A673 (cell line): ENCODE measurements around the gene TMED1. TPM values are rescaled to one million over a fixed set of nuclear protein-coding genes. Genes with fewer than 3 reads are reported as not detected.

ENCODE experiments used
- BruUV-seq: library from RNA; stranded (reverse); fragments of 400-500 nt; replicated peaks from 2 replicates; lab custom pipeline; 2021; lab: Mats Ljungman, UMichigan
- CTCF ChIA-PET: fragments of 300-600 bp; sonication (Branson Sonifier 250); formaldehyde crosslinking; loops from one replicate; lab custom pipeline; 2022; ENCODE audit warnings: antibody characterized with exemption; lab: Charles Lee
- POLR2A ChIA-PET: fragments of 300-600 bp; sonication (Branson Sonifier 250); formaldehyde crosslinking; loops from one replicate; lab custom pipeline; 2022; ENCODE audit warnings: antibody characterized with exemption; ENCODE audit not compliant: low non-redundant PET; lab: Charles Lee
- DNase-seq: peaks from one replicate; pipeline ENCODE4 v3.0.0-alpha.2; 2015; ENCODE audit warnings: low spot score
- H3K27ac ChIP-seq: fragments of 200-600 bp; sonication (generic); 2 replicates; pipeline ENCODE4 v1.5.1; 2016; ENCODE audit warnings: mixed run types, low read depth, mild to moderate bottlenecking, mixed read lengths, antibody characterized with exemption, low read length; ENCODE audit not compliant: poor library complexity, severe bottlenecking
- H3K27me3 ChIP-seq: fragments of 200-600 bp; sonication (generic); replicated peaks from 2 replicates; pipeline ENCODE4 v1.6.1; 2017; ENCODE audit warnings: mixed run types, low read depth, mild to moderate bottlenecking, mixed read lengths, antibody characterized with exemption, low read length; ENCODE audit not compliant: insufficient read depth, poor library complexity
- H3K36me3 ChIP-seq: fragments of 200-600 bp; sonication (generic); 2 replicates; pipeline ENCODE4 v1.6.1; 2016; ENCODE audit warnings: mixed run types, mild to moderate bottlenecking, mixed read lengths, antibody characterized with exemption, low read length; ENCODE audit not compliant: insufficient read depth, poor library complexity, severe bottlenecking
- H3K4me1 ChIP-seq: fragments of 200-600 bp; sonication (generic); 2 replicates; pipeline ENCODE4 v1.6.1; 2017; ENCODE audit warnings: mixed run types, mild to moderate bottlenecking, mixed read lengths, antibody characterized with exemption, low read length; ENCODE audit not compliant: insufficient read depth, poor library complexity, severe bottlenecking
- H3K4me3 ChIP-seq: fragments of 200-600 bp; sonication (generic); 2 replicates; pipeline ENCODE4 v1.5.1; 2016; ENCODE audit warnings: low read depth, mixed run types, mild to moderate bottlenecking, mixed read lengths, low read length; ENCODE audit not compliant: poor library complexity, severe bottlenecking
- H3K9me3 ChIP-seq: fragments of 200-600 bp; sonication (generic); 2 replicates; pipeline ENCODE4 v1.6.1; 2016; ENCODE audit warnings: mixed run types, low read depth, mild to moderate bottlenecking, mixed read lengths, antibody characterized with exemption, low read length; ENCODE audit not compliant: poor library complexity, severe bottlenecking
- CTCF ChIP-seq: fragments of 300-800, 200-600 bp; sonication (generic); conservative IDR thresholded peaks from 2 replicates; pipeline ENCODE4 v1.5.1; 2017; ENCODE audit warnings: low read depth, mild to moderate bottlenecking, antibody characterized with exemption, low read length, moderate library complexity, mixed read lengths
- EZH2 ChIP-seq: fragments of 200-600 bp; sonication (generic); IDR thresholded peaks from 2 replicates; pipeline ENCODE4 v1.6.1; 2017; ENCODE audit warnings: borderline replicate concordance, low read depth, mild to moderate bottlenecking, mixed read lengths, antibody characterized with exemption, low read length; ENCODE audit not compliant: poor library complexity, severe bottlenecking
- intact Hi-C: fragments of 100-400 bp; cut with micrococcal nuclease; formaldehyde crosslinking; loops from one replicate; pipeline ENCODE4 v1.10.0; 2022; ENCODE audit not compliant: unreplicated experiment
- total RNA-seq: library from RNA; stranded (reverse); gene quantifications from 2 replicates; pipeline ENCODE4 v1.2.3, GENCODE V29; 2021

TMED1 gene
- total RNA-seq, 1 experiment from 2014 or later = 27.3 TPM

GRCh38 chr19:10863107-10863717 lies 27.2 kb upstream of the TMED1 start:
- DNase-seq = no peak
- Histone ChIP-seq H3K36me3 (no peaks in the 10 kb centered on the region), H3K4me1 (peaks cover 8% of the 10 kb centered on the region), H3K27me3 (no peaks in the 10 kb centered on the region), H3K9me3 (no peaks in the 10 kb centered on the region), H3K4me3 (no peak overlapping the region), H3K27ac (no peak overlapping the region)
- POLR2A ChIA-PET = no interaction called here
- no peak for TF ChIP-seq CTCF
- TF ChIP-seq EZH2 = no peak
- CTCF ChIA-PET = interaction anchor here (1.2 kb wide), 1 partner anchor 282 kb away, joined by 3 read pairs; no protein-coding TSS in a partner anchor
- BruUV-seq = no TSS peak
- intact Hi-C loops = loop anchor here (10.0 kb wide), 1 partner anchor 278 kb away; the partner anchor contains the start of gene AP1M2

- no peaks in the 10 kb centered on the region for H3K36me3 ChIP-seq
- H3K4me1 ChIP-seq = peaks cover 8% of the 10 kb centered on the region
- no peaks in the 10 kb centered on the region for H3K27me3 ChIP-seq
- no peak overlapping the region for H3K4me3 ChIP-seq
- BruUV-seq = no TSS peak
- ChIA-PET POLR2A (no interaction called here), CTCF (interaction anchor here (0.7 to 1.2 kb wide), 2 partner anchors 281 to 397 kb away, joined by 3 to 7 read pairs; no protein-coding TSS in a partner anchor)
- no peak for DNase-seq
- no peak overlapping the region for H3K27ac ChIP-seq
- no peaks in the 10 kb centered on the region for H3K9me3 ChIP-seq
- TF ChIP-seq CTCF = no peak
- no peak for TF ChIP-seq EZH2
- intact Hi-C loops = loop anchor here (10.0 kb wide), 1 partner anchor 278 kb away; the partner anchor contains the start of gene AP1M2
Observed at GRCh38 chr19:10862561-10863106, 26.6 kb upstream of the TMED1 start.

GRCh38 chr19:10861103-10861651 lies 25.2 kb upstream of the TMED1 start:
- no peak for TF ChIP-seq EZH2
- peak; percentile 58 for TF ChIP-seq CTCF
- peak; percentile 69 for DNase-seq
- Histone ChIP-seq H3K27me3 (no peaks in the 10 kb centered on the region), H3K36me3 (no peaks in the 10 kb centered on the region), H3K4me3 (no peak overlapping the region), H3K4me1 (peaks cover 8% of the 10 kb centered on the region), H3K27ac (no peak overlapping the region), H3K9me3 (no peaks in the 10 kb centered on the region)
- ChIA-PET POLR2A (no interaction called here), CTCF (interaction anchor here (0.7 kb wide), 2 partner anchors 144 to 146 kb away, joined by 3 to 5 read pairs; partner anchors contain the start of gene DNM2)
- intact Hi-C loops = loop anchor here (10.0 kb wide), 1 partner anchor 276 kb away; the partner anchor contains the start of gene AP1M2
- BruUV-seq = no TSS peak
